Astrocyte (in vitro differentiated cells and primary cell): ENCODE data around the gene ATG16L1. TPM values are rescaled to one million over a fixed set of nuclear protein-coding genes. Genes with fewer than 3 reads are reported as not detected.

Experiments used
- DNase-seq: peaks from one replicate; pipeline ENCODE4 v3.0.0-alpha.2; 2010; ENCODE audit warnings: low read depth
- FAIRE-seq: peaks from 2 replicates; lab custom pipeline; 2011; peaks lifted over from hg19 to GRCh38; lab: Jason Lieb, UNC
- H2AFZ ChIP-seq: 2 replicates; pipeline ENCODE4 v1.6.0; 2012; ENCODE audit warnings: low read depth, low read length, inconsistent platforms
- H3K27ac ChIP-seq: 2 replicates; pipeline ENCODE4 v1.5.1; 2011; ENCODE audit warnings: low read depth, low read length, inconsistent platforms
- H3K27me3 ChIP-seq: 2 replicates; pipeline ENCODE4 v1.6.0; 2011; ENCODE audit warnings: low read length, inconsistent platforms; ENCODE audit not compliant: insufficient read depth
- H3K36me3 ChIP-seq: 2 replicates; pipeline ENCODE4 v1.5.1; 2011; ENCODE audit warnings: low read length, inconsistent platforms; ENCODE audit not compliant: insufficient read depth
- H3K4me1 ChIP-seq: 2 replicates; pipeline ENCODE4 v1.5.1; 2011; ENCODE audit warnings: low read length, inconsistent platforms; ENCODE audit not compliant: insufficient read depth
- H3K4me2 ChIP-seq: 2 replicates; pipeline ENCODE4 v1.6.0; 2012; ENCODE audit warnings: low read length, inconsistent platforms
- H3K4me3 ChIP-seq: 2 replicates; pipeline ENCODE4 v1.5.1; 2011; ENCODE audit warnings: low read depth, mild to moderate bottlenecking, low read length, inconsistent platforms; ENCODE audit not compliant: insufficient read depth
- H3K79me2 ChIP-seq: 2 replicates; pipeline ENCODE4 v1.6.0; 2012; ENCODE audit warnings: mild to moderate bottlenecking, low read length, inconsistent platforms; ENCODE audit not compliant: insufficient read depth
- H3K9ac ChIP-seq: 2 replicates; pipeline ENCODE4 v1.6.0; 2012; ENCODE audit warnings: mild to moderate bottlenecking, low read length, inconsistent platforms
- H3K9me3 ChIP-seq: 2 replicates; pipeline ENCODE4 v1.5.1; 2012; ENCODE audit warnings: low read depth, mild to moderate bottlenecking, low read length, inconsistent platforms; ENCODE audit not compliant: insufficient read depth
- H4K20me1 ChIP-seq: 2 replicates; pipeline ENCODE4 v1.6.0; 2012; ENCODE audit warnings: low read length, inconsistent platforms; ENCODE audit not compliant: insufficient read depth
- H3K27ac Mint-ChIP-seq: one replicate; pipeline ENCODE4 v1.8.0; 2021; ENCODE audit warnings: mild to moderate bottlenecking, mixed read lengths; ENCODE audit not compliant: unreplicated experiment
- H3K27me3 Mint-ChIP-seq: one replicate; pipeline ENCODE4 v1.8.0; 2021; ENCODE audit warnings: low read depth, mixed read lengths; ENCODE audit not compliant: unreplicated experiment
- H3K36me3 Mint-ChIP-seq: one replicate; pipeline ENCODE4 v1.8.0; 2021; ENCODE audit warnings: low read depth, mixed read lengths; ENCODE audit not compliant: unreplicated experiment
- H3K4me1 Mint-ChIP-seq: one replicate; pipeline ENCODE4 v1.8.0; 2021; ENCODE audit warnings: low read depth, mixed read lengths; ENCODE audit not compliant: unreplicated experiment
- H3K4me3 Mint-ChIP-seq: one replicate; pipeline ENCODE4 v1.8.0; 2021; ENCODE audit warnings: mild to moderate bottlenecking, moderate library complexity, mixed read lengths; ENCODE audit not compliant: unreplicated experiment
- H3K9me3 Mint-ChIP-seq: one replicate; pipeline ENCODE4 v1.8.0; 2021; ENCODE audit warnings: mild to moderate bottlenecking, mixed read lengths; ENCODE audit not compliant: unreplicated experiment
- EZH2 ChIP-seq: IDR thresholded peaks from 2 replicates; pipeline ENCODE4 v1.6.1; 2012; ENCODE audit warnings: mild to moderate bottlenecking, low read length, inconsistent platforms; ENCODE audit not compliant: insufficient read depth
- total RNA-seq: library from RNA; stranded (reverse); gene quantifications from 2 replicates; pipeline ENCODE4 v1.2.1, GENCODE V29; 2021
- TF ChIP-seq, protein P1 (sequence below): IDR thresholded peaks from 2 replicates; pipeline ENCODE4 v1.5.1; 2011; ENCODE audit warnings: low read depth, mild to moderate bottlenecking, inconsistent platforms, low read length, moderate library complexity; ENCODE audit not compliant: insufficient read depth

Gene ATG16L1
- total RNA-seq, 1 donor from 2014 or later, result 31.6 TPM

DNA sequence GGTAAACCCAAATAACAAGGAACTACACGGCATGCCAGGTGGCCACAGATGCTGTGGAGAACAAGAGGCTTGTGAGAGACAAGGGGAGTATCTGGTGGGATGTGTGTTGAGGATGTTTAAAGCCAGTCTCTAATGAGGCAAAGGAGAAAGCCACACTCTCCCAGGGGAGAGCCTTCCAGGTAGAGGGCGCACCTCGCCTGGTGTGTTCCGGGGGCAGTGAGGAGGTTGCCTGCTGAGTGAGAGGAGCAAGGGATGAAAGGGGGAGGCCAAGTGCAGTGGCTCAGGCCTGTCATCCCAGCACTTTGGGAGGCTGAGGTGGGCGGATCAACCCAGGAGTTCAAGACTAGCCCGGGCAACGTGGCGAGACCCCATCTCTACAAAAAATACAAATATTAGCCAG is 72.4 kb downstream of the ATG16L1 start:
- no peak overlapping the region for H3K4me2 ChIP-seq
- no peaks in the 10 kb centered on the region for H4K20me1 ChIP-seq
- no peak overlapping the region for H3K4me3 ChIP-seq
- no peaks in the 10 kb centered on the region for H3K36me3 Mint-ChIP-seq
- FAIRE-seq (no peak), DNase-seq (no peak)
- H3K27ac ChIP-seq, result no peak overlapping the region
- H3K4me1 Mint-ChIP-seq, result no peaks in the 10 kb centered on the region
- H3K79me2 ChIP-seq, result no peaks in the 10 kb centered on the region
- H3K4me3 Mint-ChIP-seq, result no peak overlapping the region
- H3K9ac ChIP-seq, result no peak overlapping the region
- H3K36me3 ChIP-seq, result no peaks in the 10 kb centered on the region
- H2AFZ ChIP-seq, result no peak overlapping the region
- H3K4me1 ChIP-seq, result no peaks in the 10 kb centered on the region
- TF ChIP-seq, protein P1, sequence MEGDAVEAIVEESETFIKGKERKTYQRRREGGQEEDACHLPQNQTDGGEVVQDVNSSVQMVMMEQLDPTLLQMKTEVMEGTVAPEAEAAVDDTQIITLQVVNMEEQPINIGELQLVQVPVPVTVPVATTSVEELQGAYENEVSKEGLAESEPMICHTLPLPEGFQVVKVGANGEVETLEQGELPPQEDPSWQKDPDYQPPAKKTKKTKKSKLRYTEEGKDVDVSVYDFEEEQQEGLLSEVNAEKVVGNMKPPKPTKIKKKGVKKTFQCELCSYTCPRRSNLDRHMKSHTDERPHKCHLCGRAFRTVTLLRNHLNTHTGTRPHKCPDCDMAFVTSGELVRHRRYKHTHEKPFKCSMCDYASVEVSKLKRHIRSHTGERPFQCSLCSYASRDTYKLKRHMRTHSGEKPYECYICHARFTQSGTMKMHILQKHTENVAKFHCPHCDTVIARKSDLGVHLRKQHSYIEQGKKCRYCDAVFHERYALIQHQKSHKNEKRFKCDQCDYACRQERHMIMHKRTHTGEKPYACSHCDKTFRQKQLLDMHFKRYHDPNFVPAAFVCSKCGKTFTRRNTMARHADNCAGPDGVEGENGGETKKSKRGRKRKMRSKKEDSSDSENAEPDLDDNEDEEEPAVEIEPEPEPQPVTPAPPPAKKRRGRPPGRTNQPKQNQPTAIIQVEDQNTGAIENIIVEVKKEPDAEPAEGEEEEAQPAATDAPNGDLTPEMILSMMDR, result no peak
- no peak for TF ChIP-seq EZH2
- H3K9me3 Mint-ChIP-seq, result no peaks in the 10 kb centered on the region
- no peak overlapping the region for H3K27ac Mint-ChIP-seq
- peaks cover 35% of the 10 kb centered on the region for H3K27me3 Mint-ChIP-seq
- H3K9me3 ChIP-seq, result no peaks in the 10 kb centered on the region
- H3K27me3 ChIP-seq, result peaks cover 16% of the 10 kb centered on the region

DNA sequence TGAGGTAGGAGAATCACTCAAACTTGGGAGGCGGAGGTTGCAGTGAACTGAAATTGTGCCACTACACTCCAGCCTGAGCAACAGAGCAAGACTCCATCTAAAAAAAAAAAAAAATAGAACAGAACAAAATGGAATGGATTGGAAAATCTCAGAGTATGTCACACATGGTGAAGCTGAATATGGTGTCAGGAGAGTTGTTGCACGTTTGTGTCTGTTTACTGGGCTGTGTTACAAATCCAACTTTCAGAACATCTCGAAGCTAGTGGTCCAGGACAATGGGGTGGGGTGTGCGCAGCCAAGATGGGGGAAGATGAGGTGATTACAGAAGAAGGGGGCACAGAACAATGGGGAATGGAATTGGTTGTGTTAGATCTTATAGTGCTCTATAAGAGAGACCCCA is 73.8 kb downstream of the ATG16L1 start:
- Mint-ChIP-seq H3K4me1 (peaks cover 11% of the 10 kb centered on the region), H3K9me3 (no peaks in the 10 kb centered on the region), H3K27me3 (peaks cover 26% of the 10 kb centered on the region), H3K27ac (no peak overlapping the region), H3K36me3 (no peaks in the 10 kb centered on the region), H3K4me3 (no peak overlapping the region)
- FAIRE-seq (no peak), DNase-seq (no peak)
- peaks cover 7% of the 10 kb centered on the region for H3K4me1 ChIP-seq
- H2AFZ ChIP-seq, result no peak overlapping the region
- H4K20me1 ChIP-seq, result no peaks in the 10 kb centered on the region
- no peaks in the 10 kb centered on the region for H3K79me2 ChIP-seq
- H3K27ac ChIP-seq, result no peak overlapping the region
- H3K27me3 ChIP-seq, result peaks cover 8% of the 10 kb centered on the region
- H3K9me3 ChIP-seq, result no peaks in the 10 kb centered on the region
- no peaks in the 10 kb centered on the region for H3K36me3 ChIP-seq
- no peak overlapping the region for H3K4me2 ChIP-seq
- H3K9ac ChIP-seq, result no peak overlapping the region
- TF ChIP-seq, protein P1, result no peak
- no peak for TF ChIP-seq EZH2
- no peak overlapping the region for H3K4me3 ChIP-seq

DNA sequence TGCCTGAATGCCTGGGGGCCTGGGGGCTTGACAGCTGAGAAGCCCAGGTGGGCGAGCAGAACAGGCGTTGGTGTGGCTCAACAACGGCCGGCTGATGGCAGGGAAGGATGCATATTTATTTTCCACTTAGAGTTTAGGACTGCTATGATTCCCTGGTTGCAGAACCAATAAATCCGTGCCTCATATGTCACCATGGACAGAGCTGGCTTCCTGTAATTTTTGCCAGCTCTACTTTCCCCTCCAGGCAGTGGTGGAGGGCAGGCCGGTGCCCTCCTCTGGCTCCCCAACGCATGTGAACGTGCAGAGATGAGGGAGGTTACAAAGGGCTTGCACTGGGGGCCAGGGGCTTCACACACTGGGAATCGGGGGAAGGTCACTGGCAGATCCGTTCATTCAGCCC is 74.3 kb downstream of the ATG16L1 start:
- H3K9ac ChIP-seq, result no peak overlapping the region
- H3K4me1 Mint-ChIP-seq, result peaks cover 11% of the 10 kb centered on the region
- no peak overlapping the region for H2AFZ ChIP-seq
- no peak for FAIRE-seq
- DNase-seq, result no peak
- H3K36me3 Mint-ChIP-seq, result no peaks in the 10 kb centered on the region
- H3K27ac Mint-ChIP-seq, result no peak overlapping the region
- H3K9me3 Mint-ChIP-seq, result no peaks in the 10 kb centered on the region
- no peaks in the 10 kb centered on the region for H3K79me2 ChIP-seq
- no peak overlapping the region for H3K4me3 ChIP-seq
- no peaks in the 10 kb centered on the region for H3K9me3 ChIP-seq
- H4K20me1 ChIP-seq, result no peaks in the 10 kb centered on the region
- peaks cover 4% of the 10 kb centered on the region for H3K27me3 ChIP-seq
- H3K4me2 ChIP-seq, result no peak overlapping the region
- H3K36me3 ChIP-seq, result no peaks in the 10 kb centered on the region
- H3K27ac ChIP-seq, result no peak overlapping the region
- H3K4me3 Mint-ChIP-seq, result no peak overlapping the region
- peaks cover 7% of the 10 kb centered on the region for H3K4me1 ChIP-seq
- no peak for TF ChIP-seq EZH2
- TF ChIP-seq, protein P1, result no peak
- peaks cover 20% of the 10 kb centered on the region for H3K27me3 Mint-ChIP-seq
